RKO (cell line): Measurements from ENCODE around the gene CNTN4.

Experiments used
- DNase-seq: peaks from one replicate; pipeline ENCODE4 v3.0.0-alpha.2; 2016; ENCODE audit warnings: low spot score

The CNTN4 gene

DNA sequence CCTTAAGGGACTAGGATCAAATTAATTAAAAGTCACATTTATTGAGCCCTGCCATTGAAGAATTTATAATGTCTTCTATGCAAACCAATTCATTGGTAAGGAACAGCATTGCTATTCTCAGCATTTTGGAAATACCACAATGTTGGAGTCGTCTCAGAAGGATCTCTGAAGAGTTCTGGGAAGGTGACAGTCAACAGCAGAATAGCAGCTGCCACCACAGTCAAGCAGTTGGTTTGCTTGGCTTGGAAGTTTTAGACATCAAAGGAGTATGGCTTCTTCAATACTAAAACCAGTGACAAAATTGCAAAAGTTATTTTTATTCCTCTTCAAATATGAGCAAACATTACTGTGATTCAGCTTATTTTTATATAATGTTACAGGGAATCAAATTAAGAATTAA, 167.9 kb downstream of the CNTN4 start:
- no peak for DNase-seq

DNA sequence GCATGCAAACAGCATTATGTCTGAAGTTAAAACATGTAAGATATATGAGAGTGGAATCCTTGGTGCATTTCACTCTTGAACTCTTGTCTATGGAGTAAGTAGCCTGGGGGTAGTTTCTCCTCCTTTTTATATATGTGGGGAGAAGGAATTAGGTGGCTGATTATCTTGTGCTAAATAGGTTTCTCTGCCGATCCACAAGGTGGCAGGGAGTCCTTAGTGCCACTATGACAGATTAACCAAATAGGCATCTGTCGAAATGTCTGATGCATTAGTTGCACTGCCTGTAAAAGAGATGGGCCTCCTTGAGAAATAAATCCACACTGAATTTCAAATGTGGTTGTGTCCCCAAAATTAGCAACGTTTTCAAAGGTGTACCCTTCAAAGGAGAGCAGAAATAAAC, 170.1 kb downstream of the CNTN4 start:
- peak; percentile 17 for DNase-seq

DNA sequence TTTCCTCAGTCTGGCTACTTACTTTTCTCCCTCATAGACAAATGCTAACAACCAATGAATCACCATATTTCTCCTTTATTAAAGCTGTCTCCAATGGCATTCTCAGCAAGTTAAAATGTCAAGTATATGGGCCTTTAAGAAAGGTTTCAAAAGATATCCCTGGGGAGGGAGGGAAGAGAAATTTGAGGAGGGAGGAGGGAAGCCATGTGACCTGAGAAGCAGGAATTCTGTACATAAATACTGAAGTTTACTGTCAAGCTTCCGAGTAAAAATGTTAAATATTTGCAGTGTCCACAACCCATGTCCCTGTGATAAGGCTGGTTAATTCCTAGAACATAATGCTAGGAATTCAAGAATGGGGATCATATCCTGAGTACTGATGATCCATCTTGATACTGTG, 175.9 kb downstream of the CNTN4 start:
- no peak for DNase-seq

DNA sequence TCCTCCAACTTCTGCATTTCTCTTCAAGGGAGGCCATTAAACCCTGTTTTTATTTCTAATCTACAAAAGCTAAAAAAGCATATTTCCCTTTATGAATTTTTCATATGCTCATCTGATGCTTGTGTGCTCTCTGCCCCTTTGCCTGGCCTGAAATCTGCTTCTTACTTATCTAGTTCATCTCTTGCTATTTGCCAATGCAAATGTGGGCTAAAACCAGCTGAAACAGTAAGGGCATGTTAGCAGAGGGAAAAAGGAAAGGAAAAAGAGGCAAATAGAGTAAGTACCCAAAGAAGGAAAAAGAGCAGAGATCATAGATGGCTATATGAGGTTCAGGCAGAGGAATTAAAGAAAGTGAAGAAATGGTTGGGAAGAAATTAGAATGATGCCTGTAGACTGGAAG, 185.2 kb downstream of the CNTN4 start:
- no peak for DNase-seq

DNA sequence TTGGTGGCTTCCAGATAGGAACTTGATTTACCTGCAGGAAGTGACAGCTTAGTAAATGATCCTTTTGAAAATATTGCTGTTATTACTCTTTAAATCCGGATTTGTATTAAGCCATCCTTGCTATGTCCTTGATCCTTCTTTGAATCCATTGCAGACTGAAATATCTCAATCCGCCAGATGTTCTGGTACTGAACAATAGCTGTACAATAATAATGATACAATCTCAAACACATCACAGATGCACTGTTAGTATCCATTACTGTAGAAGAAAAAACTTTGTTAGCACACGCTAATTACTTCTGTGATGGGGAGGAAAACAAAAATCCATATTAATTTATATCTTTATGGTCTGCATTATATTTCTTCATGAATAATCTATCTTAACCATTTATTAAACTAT, 202.3 kb downstream of the CNTN4 start:
- DNase-seq: no peak

DNA sequence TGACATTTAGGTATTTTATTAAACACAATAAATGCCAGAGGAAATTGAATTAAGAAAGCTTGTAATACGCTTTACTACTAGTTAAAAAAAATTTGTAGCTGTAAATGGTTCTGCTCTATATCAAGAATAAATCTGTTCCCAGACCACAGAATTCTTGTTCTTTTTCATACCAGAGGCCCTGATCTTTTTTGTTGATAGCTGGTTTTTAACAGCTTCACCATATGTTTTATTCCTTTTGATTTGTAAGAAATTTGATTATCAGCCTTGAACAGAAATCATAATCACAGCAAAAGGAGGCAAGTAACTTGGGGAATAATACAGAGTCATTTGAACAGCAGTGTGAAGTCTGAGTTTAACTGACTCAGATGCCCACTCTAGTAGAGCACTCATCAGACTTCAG, 202.7 kb downstream of the CNTN4 start:
- DNase-seq: no peak

DNA sequence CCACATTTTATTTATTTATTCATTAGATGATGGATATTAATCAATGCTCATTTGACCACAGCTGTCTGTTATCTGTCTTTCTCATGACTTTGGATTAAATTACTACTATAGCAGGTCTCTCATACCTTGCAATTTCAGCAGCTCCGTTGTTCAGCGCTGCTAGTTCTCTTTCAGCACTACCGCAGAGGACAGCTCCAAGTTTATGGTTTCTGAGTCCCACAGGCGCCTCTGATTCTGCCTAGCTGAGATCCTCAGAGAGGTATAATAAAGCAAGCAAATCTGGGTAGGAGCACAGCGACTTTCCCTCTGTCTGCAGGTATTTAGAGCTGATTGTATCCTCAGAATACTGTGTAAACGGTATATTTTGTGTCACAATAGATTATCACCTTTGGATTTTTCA, 204.9 kb downstream of the CNTN4 start:
- DNase-seq: peak; percentile 51

DNA sequence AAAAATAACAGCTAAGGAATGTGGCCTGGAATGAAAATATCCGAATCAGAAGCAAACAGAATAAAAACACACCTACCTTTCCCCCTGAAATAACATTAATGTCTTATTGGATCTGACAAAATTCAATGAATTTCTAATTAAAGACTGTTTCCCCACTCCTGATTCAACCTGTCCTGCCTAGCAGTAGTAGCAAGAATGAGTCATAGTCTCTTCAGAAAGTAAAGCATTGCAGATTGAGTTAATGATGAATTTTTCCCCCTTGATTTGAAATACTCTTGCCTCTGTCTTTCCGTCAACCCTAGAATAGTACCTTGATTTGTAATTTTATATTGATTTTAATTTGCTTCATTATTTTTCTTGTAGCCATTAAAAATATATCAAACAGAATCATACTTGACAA, 212.4 kb downstream of the CNTN4 start:
- no peak for DNase-seq

DNA sequence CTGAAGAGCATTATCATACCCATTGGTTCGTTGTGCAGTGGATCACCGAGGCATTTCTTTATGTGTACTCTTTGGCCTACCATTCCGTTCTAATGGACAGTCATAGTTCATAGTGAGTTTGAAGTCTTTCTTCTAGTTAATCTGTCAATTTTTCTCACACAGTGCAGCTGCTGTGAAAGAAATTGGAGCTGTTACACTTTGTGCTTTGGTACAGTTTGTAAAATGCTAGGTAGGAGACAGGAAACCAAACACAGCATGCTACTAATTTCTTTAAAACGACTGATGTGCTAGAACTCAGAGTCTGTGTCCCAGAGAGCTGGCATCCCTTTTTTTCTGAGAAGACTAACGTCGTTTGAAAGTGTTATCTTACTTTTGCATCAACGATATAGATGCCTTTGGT, 218.9 kb downstream of the CNTN4 start:
- DNase-seq: no peak

DNA sequence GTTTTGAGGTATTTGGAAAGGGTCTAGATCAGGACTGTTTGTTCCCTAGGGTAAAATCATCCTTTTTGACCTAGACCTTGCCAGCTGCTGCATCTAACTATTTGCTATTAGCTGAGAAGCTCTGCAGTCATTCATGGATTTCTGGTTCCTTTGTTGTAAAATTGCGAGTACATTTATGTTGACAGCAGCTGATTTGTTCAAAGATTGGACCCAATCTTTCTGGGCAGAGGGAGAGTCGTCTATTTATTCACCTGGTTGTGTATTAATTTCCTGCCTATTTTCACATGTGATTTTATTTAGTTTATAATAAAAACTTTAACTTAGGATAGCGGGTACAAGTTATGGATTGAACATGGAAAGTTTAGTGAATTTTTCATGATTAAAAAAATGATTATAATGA, 236.3 kb downstream of the CNTN4 start:
- no peak for DNase-seq

DNA sequence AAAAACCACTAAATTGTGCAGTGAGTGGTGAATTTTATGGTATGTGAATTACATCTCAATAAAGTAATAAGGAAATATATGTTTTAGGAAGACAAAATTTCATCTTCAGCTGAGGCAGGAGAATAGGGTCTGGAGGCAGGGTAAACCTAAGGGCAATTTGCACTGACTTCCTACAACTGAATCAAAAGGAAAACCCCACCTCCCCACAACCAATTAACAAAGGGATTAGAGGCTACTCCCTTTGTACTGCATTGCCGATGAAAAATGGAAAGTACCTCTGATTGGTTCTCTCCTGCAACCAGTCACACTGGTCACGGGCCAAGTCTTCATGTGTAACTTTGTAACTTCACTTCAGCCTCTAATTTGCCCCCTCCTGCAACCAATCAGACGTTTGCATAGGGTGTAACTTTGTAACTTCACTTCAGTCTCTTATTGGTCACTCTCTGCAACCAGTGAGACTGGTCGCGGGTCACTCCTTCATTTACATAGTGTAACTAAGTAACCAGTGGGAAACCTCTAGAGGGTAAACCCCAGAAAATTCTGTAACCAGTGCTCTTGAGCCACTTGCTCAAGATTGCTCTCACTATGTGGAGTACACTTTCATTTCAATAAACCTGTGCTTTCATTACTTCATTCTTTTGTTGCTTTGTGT, 244.5 kb downstream of the CNTN4 start:
- DNase-seq: no peak

DNA sequence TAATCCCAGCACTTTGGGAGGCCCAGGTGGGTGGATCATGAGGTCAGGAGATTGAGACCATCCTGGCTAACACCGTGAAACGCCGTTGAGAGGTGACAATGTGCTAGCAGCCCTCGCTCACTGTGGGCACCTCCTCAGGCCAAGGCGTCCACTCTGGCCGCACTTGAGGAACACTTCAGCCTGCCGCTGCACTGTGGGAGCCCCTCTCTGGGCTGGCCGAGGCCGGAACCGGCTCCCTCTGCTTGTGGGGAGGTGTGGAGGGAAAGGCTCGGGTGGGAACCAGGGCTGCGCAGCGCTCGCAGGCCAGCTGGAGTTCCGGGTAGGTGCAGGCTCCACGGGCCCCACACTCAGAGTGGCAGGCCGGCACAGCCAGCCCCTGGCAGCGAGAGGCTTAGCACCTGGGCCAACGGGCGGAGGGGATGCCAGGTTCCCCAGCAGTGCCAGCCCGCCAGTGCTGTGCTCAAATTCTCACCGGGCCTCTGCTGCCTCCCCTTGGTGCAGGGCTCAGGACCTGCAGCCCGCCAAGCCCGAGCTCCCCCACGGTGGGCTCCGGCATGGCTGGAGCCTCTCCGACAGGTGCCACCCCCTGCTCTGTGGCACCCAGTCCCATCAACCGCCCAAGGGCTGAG, 253.6 kb downstream of the CNTN4 start:
- no peak for DNase-seq

DNA sequence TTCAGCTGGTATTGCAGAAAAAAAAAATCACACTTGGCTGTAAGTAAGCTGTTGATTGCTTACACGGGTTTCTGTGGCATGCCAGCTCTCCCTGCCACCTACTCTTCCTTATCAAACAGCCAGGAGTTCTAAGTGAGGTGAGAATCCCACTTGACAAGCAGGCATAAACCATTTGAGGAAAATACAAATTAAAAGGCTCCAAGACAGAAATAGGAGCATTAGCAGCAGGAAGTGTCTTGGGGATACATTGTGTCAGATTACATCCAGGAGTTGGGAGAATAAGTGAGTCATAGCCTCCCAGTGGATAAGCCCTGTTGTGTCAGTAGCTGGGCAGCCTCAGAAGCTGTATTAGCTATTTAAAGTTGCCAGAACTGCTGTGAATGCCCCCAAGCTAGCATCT, 256.0 kb downstream of the CNTN4 start:
- peak; percentile 63 for DNase-seq

DNA sequence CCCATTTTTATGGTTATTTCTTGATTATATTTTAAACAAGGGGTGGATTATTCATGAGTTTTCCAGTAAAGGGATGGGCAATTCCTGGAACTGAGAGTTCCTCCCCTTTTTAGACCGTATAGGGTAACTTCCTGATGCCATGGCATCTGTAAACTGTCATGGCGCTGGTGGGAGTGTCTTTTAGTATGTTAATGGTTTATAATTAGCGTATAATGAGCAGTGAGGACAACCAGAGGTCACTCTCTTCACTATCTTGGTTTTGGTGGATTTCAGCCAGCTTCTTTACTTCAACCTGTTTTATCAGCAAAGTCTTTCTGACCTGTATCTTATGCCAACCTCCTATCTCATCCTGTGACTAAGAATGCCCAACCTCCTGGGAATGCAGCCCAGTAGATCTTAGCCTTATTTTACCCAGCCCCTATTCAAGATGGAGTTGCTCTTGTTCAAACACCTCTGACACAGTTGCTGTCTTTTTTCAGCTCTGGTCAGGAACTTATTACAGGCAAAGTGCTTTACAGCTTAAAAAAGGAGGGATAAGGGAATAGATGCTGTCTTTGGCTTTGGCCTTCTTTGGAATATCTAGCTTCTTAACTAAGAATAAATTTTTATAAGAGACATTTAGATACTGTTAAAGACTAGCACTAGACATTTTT, 257.8 kb downstream of the CNTN4 start:
- no peak for DNase-seq

DNA sequence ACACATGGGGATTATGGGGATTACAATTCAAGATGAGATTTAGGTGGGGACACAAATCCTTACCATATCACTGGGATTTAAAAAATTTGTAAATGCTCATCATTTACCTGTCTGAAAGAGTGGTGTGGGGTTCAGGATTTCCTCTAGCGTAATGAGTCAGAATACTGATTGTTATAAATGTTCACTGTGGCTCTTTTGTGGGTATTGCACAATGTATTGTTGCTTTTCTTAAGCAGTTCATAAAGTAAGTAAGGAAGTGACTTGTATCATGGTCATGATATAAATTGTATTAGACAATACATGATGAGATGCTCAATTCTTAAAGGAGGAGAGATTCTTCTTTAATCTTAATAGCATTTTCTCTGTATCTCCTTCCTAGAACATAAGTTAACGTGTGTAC, 262.1 kb downstream of the CNTN4 start:
- DNase-seq: no peak

DNA sequence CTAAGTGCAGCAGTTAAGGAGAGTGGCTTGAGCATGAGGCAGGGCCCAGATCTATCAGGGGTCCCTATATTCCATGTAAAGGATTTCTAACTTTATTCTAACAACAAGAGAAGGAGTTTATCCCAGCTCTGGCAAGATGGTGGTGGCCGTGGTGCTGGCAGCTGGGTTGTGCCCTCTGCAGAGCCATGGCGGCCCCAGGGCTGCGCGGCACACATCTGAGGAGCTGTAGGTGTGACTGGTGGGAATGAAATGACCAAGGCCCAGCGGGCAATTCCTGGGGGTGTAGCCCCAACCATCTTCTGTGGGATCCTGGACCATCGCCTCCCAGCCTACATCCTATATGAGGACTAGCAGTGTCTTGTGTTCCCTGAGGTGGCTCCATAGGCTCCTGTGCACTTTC, 263.5 kb downstream of the CNTN4 start:
- no peak for DNase-seq

DNA sequence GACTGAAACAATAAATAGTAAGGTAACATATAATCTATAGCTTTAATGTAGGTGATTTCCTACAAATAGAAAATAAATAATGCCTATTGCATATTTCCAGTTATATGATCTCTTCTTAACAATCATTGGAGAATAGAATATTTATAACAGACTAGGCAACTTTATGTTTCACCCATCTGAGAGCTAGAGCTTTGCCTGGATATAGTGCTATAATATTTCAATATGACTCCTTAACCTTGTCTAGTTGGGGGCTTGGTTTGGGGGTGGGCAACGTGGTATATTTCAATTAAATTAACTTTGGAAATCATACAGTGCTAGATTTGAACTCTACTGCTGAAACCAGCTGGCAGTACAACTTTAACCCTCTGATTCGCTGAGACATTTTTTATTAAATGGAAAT, 265.2 kb downstream of the CNTN4 start:
- DNase-seq: no peak

DNA sequence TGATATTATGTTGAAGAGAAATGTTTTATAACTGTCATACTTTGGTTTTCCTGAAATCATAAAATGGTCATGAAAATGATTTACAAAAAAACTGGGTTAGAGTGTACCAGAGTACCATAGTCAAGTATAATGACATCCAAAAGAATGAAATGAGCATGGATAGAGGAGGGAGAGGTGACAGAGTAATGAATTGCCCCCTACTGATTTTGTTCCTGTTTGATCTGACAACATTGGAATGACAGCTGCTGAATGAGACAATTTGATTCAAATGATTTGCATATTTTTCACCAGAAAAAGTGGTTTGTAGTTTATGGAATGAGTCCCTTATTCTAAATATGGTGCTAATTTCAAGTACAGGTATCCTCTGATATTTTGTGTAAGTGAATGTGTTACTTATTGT, 271.7 kb downstream of the CNTN4 start:
- DNase-seq: no peak

DNA sequence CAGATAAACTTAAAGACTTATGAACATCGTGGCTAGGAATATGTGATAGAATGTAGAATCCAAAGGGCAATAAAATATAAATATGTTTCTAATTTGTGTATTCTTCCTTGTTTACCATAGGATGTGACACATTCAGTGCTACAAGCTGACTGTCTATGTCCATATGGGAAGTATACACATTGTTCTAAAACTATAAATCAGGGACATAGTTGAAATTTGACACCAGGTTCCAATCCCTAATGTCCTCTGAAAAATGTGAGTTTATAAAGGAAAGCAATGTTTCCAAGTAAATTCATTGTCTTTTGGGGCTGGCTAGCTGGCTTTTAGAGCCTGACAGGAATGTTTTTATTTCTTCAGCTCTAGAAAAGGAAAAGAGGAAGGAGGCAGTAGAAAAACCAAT, 273.6 kb downstream of the CNTN4 start:
- no peak for DNase-seq

DNA sequence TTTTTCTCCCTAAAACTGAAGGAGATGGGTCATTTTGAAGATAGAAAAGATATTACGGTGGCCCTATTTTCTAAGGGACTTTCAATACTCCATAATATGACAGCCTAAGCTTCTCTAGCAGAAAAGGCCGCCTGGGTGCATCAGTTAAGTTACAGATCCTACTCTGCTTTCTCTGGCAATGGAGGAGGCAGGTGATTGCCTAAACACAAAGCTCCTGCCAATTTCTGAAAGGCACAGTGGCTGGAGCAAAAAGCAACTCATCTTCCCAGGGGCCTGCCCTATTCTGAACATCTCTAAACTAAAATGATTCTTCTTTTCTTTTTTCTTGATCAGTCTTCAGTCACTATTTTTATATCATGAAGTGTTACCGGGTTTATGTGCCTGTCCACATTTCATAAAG, 276.7 kb downstream of the CNTN4 start:
- no peak for DNase-seq

DNA sequence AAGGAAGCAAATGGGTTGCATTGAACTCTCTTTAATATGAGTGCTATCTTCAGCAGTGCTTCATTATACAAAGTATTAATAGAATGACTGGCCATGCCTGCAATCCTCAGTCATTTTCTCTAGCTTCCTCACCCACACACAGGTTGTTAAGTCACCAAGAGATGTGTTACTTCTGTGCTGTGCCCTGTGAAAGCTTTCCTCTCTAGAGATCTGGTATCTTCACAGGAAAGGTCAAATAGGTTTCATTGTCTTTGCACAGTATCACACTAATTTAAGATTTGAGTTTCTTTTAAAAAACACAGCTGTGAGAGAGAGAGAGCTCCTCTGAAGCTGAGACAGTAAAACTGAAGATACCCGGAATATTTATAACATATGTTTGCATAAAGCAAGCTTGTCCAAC, 278.6 kb downstream of the CNTN4 start:
- no peak for DNase-seq

DNA sequence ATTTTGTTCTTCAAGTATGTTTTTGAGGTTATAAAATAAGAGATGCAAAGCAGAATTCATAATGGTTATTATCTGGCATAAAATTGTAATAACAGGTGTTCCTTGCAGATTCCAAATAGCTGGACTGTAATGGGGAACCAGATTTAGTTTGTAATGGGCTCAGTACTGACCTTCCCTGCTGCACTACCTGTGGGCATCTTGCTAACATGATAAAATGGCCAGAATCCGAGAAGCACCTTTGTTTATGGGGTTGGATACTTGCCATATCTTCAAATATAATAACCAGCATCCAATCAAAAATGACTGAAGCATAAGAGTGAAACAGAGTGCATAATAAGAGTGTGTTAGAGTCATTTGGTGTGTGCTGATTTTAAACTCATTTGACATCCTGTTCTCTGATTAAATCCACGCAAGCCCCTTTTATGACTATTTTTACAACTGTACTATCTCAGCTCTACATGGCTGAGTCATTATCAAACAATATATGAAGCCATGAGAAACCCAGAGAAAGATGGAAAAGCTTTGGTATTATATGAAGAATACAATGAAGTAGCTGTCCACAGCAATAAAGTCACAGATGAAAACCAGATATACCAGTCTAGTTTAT, 292.4 kb downstream of the CNTN4 start:
- DNase-seq: no peak

DNA sequence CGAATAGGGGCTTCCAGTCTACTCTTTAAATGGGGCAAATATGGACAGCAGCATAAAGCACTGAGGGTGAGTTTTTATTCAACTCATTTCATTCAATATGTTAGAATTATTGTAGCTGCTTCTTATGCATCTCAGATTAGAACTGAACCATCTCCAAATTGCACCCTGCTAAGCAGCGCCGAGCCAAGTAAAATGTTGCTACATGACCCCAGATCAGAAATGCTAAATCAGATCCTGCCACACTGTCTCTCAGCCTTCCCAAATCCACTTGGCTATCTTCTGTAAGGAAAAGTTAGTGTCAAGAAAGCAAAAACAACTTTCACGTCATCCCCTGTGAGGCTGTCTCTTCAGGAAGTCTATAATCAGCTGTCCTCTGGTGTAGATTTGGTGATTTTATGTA, 293.2 kb downstream of the CNTN4 start:
- DNase-seq: no peak
